Daoy (cell line): ENCODE results near the gene SIL1. TPM values are rescaled to one million over a fixed set of nuclear protein-coding genes. Genes with fewer than 3 reads are reported as not detected.
A peak's percentile ranks its signal among the peaks of the same experiment; 100 is the strongest.

Source experiments
- DNase-seq: peaks from one replicate; pipeline ENCODE4 v3.0.0-alpha.2; 2015; ENCODE audit warnings: low read depth
- total RNA-seq: library from RNA; depleted of rRNA; stranded (reverse); fragments of >200 nt; shearing (Covaris generic); gene quantifications from 2 replicates; pipeline ENCODE4 v1.2.3, GENCODE V29; 2014

The SIL1 gene
- total RNA-seq, 1 experiment from 2014 or later: 28.7 TPM

GRCh38 chr5:138981131-138981530 lies 217.0 kb downstream of the SIL1 start:
- DNase-seq: peak; percentile 78

GRCh38 chr5:138980441-138980840 lies 217.7 kb downstream of the SIL1 start:
- no peak for DNase-seq

GRCh38 chr5:138979684-138980280 lies 218.4 kb downstream of the SIL1 start:
- DNase-seq: no peak

- DNase-seq: no peak
These were observed 219.6 kb downstream of the SIL1 start for GRCh38 chr5:138978581-138978980.

GRCh38 chr5:138978080-138978479 lies 220.1 kb downstream of the SIL1 start:
- DNase-seq: no peak

- peak; percentile 56 for DNase-seq
These were observed 222.9 kb downstream of the SIL1 start for GRCh38 chr5:138975098-138975847.

GRCh38 chr5:138974227-138975063 lies 223.7 kb downstream of the SIL1 start:
- no peak for DNase-seq

GRCh38 chr5:138972836-138973235 lies 225.3 kb downstream of the SIL1 start:
- no peak for DNase-seq

GRCh38 chr5:138972230-138972629 lies 225.9 kb downstream of the SIL1 start:
- no peak for DNase-seq

- no peak for DNase-seq
These were observed 228.7 kb downstream of the SIL1 start for GRCh38 chr5:138969323-138970002.

- DNase-seq: no peak
These were observed 229.6 kb downstream of the SIL1 start for GRCh38 chr5:138968601-138969000.

GRCh38 chr5:138967791-138968448 lies 230.2 kb downstream of the SIL1 start:
- DNase-seq: no peak

GRCh38 chr5:138966236-138966985 lies 231.8 kb downstream of the SIL1 start:
- DNase-seq: no peak

- no peak for DNase-seq
These were observed 232.5 kb downstream of the SIL1 start for GRCh38 chr5:138965626-138966025.

GRCh38 chr5:138964647-138965201 lies 233.4 kb downstream of the SIL1 start:
- DNase-seq: no peak

- no peak for DNase-seq
These were observed 234.3 kb downstream of the SIL1 start for GRCh38 chr5:138963763-138964371.

- DNase-seq: no peak
These were observed 235.4 kb downstream of the SIL1 start for GRCh38 chr5:138962614-138963370.

GRCh38 chr5:138961729-138962128 lies 236.4 kb downstream of the SIL1 start:
- DNase-seq: no peak

- DNase-seq: no peak
These were observed 236.9 kb downstream of the SIL1 start for GRCh38 chr5:138961221-138961620.
